Measurements from ENCODE around the gene MMP13. TPM values are rescaled to one million over a fixed set of nuclear protein-coding genes. Genes with fewer than 3 reads are reported as not detected.

Gene MMP13
- total RNA-seq, 2 donors from 2014 or later = 3.0 TPM; not detected in 1

Small RNA genes lying within 50 kb of the gene (small RNA-seq; reads per million reads assigned to genes)
- gene RNU7-159P = 0 reads per million in 2 donors

Other genes starting within 250 kb of the MMP13 start
- gene MMP27, start 250.0 kb downstream of the MMP13 start, total RNA-seq = not detected
- not detected for gene MMP8, start 230.8 kb downstream of the MMP13 start, total RNA-seq
- gene MMP10, start 175.1 kb downstream of the MMP13 start, total RNA-seq = 1 to 10 TPM in 1 of 2 donors, under 1 TPM in 1; 0.18 to 3.6 TPM
- 1 to 10 TPM in 1 of 2 donors, not detected in 1; 1.2 TPM for gene MMP1, start 157.6 kb downstream of the MMP13 start, total RNA-seq
- under 1 TPM in 1 of 2 donors, not detected in 1; 0.41 TPM for gene MMP3, start 112.1 kb downstream of the MMP13 start, total RNA-seq
- not detected for gene MMP12, start 80.8 kb downstream of the MMP13 start, total RNA-seq
- gene DCUN1D5, start 136.4 kb upstream of the MMP13 start, total RNA-seq = 10 to 100 TPM; 38.9 to 74.8 TPM
- gene DYNC2H1, start 153.7 kb upstream of the MMP13 start, total RNA-seq = 10 to 100 TPM; 18.1 to 18.2 TPM